ENCODE measurements around the gene TUBGCP5.

TUBGCP5 gene

DNA sequence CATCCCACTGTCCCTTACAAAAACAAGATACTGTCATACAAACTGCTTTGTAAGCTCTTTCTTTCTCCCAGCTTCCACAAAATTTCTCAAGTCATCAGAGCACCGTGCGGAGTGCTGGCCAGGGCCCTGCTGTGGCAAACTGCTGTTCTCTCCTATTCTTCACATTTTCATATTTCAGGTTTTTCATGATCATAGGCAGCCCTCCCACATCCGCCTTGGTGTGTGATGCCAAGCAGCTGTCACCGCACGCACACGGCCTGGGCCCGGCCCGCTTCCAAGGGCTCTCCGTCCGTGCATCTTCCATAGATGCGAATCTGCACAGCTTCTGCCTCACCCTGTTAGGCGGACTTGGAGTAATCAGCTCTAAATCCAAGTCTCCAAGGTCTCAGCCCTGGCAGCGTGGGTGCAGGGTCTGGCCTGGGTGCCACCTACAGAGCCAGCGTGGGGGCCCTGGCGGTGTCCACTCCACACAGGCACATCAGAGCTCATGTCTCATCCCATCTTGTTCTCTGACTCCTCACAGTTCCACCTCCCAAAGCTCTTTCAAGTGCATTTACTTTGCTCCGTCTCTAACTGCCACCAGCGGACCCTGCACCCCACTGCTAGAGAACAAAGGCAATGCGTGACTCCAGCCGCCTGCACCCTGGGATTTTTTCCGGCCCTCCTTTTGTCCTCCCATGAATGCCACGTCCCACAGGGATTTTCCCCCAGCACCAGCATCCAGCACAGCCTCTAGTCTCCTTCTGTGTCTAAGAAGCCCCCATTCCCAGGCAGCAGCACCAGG is 86.4 kb downstream of the TUBGCP5 start:
- no peak for DNase-seq (ENCODE audit: low spot score)

DNA sequence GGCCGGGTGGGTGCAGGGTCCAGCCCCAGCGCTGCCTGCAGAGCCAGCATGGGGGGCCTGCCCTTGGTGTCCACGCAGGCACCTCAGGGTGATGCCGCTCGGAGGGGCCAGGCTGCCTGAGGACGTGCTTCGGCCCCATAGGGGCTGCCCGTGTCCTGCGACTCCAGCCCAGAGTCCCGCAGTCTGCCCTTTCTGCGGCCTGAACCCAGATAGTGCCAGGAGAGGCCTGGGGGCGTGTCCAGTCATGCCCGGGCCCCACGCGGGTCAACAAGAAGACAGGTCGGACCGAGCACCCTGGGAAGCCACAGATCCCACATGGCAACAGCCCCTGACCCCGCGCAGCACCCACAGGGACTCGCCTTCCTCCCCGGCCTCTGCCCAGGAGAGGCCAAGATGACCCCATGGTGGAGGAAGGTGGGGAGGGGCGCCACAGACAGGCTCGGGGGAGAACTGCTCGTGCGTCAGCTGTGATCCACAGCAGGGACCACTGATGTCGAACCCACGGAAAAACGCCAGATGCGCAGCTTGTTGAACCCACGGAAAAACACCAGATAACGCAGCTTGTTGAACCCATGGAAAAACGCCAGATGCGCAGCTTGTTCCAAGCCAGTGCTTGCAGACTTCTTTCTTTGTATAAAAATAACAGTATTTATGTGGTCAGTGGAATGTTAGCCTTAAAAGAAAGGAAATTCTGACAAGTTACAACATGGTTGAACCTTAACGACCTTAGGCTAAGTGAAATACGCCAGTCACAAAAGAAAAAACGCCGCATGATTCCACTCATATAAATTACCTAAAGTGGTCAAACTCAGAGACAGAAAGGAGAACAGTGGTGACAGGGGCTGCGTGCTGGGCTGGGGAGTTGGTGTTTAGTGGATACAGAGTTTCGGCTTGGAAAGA is 87.7 kb downstream of the TUBGCP5 start:
- no peak for DNase-seq (ENCODE audit: low spot score)

DNA sequence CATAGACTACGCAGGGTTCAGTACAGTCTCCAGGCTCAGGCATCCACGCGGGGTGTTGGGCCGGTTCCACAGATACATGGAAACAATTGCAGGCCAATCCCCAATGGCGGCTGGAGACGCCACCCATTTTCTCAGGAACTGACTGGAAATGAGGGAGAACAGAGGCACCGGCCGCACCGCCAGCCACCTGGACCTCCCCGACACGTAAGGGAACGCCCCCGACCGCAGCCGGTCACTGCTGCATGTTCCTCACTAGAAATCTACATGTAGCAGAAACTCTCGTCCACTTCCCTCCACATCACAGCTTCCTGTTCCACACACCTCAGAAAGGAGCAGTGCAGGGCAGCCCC is 88.4 kb downstream of the TUBGCP5 start:
- DNase-seq (ENCODE audit: low spot score) = no peak

DNA sequence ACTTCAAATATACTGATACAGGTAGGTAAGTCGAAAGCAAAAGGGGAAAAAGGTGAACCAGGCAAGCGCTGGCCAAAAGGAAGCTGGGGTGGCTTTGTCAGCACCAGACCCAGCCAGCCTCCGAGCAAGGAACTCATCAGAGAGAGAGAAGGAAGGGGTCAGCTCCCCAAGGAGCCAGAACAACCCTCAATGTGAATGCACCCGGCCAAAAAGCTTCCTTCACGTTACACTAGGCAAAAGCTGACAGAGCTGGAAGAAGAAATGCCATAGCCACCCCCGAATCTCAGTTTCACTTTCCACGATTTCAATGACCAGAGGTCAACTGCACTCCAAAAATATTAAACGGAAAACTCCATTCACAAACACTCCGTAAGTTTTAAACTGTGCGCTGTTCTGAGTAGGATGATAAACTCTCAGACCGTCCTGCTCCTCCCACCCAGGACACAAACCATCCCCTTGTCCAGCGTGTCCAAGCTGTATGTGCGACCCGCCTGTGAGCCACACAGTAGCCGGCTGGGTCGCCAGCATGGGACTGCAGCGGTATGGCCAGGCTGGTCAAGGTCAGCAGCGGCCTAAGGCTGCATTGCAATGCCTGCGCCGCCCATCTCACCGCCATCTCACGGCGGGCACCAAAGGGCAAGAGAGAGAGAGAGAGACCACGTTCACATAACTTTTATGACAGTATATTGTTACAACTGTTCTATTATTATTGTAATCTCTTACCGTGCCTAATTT is 88.9 kb downstream of the TUBGCP5 start:
- no peak for DNase-seq (ENCODE audit: low spot score)
